Right lobe of liver (tissue), 6 donors: Measurements from ENCODE around the gene INTS3. TPM values are rescaled to one million over a fixed set of nuclear protein-coding genes. Genes with fewer than 3 reads are reported as not detected.

Experiments
- ATAC-seq, 4 donors: fragments of 200-7000 bp; cut with Tn5 transposase; one replicate each; pipeline ENCODE4 v1.9.1; 2020; ENCODE audit warnings: mild to moderate bottlenecking in 4 of 4, moderate library complexity in 4 of 4
- DNase-seq, 3 donors: peaks; one replicate each; pipeline ENCODE4 v3.0.0-alpha.2; 2020
- H3K27ac ChIP-seq, 3 donors: fragments of 200-600 bp; one replicate each; pipeline ENCODE4 v1.8.0; 2022
- H3K27me3 ChIP-seq, 2 donors: fragments of 200-600 bp; one replicate each; pipeline ENCODE4 v1.8.0; 2022
- H3K36me3 ChIP-seq, 4 donors: fragments of 200-600 bp; sonication (generic) in 1 of 4; one replicate each; pipeline versions ENCODE4 v1.5.1 to v1.8.0; 2017 to 2022; ENCODE audit warnings: control low read depth in 1 of 4
- H3K4me1 ChIP-seq, 4 donors: fragments of 200-600 bp; sonication (generic) in 1 of 4; one replicate each; pipeline versions ENCODE4 v1.5.1 to v1.8.0; 2017 to 2022; ENCODE audit warnings: control low read depth in 1 of 4
- H3K4me3 ChIP-seq, 3 donors: fragments of 200-600 bp; one replicate each; pipeline ENCODE4 v1.8.0; 2022
- H3K9me3 ChIP-seq, 4 donors: fragments of 200-600 bp; sonication (generic) in 1 of 4; one replicate each; pipeline versions ENCODE4 v1.5.1 to v1.8.0; 2017 to 2022; ENCODE audit warnings: control low read depth in 1 of 4
- POLR2A ChIP-seq: fragments of 450-650 bp; IDR thresholded peaks from one replicate; pipeline ENCODE4 v1.6.1; 2017; ENCODE audit warnings: antibody characterized with exemption, mild to moderate bottlenecking
- WGBS: methylation state at CpG from one replicate; pipeline ENCODE4 v1.1.6; 2018; ENCODE audit warnings: low coverage, low lambda C conversion rate; ENCODE audit not compliant: insufficient coverage; ENCODE audit errors: missing lambda C conversion rate; 5-methylcytosine and 5-hydroxymethylcytosine counted together
- intact Hi-C, 2 donors: fragments of 100-400 bp; cut with DNase I; formaldehyde crosslinking; loops; one replicate each; pipeline versions ENCODE4 v1.11.2 to v1.14.1; 2022
- total RNA-seq, 6 experiments: library from RNA; depleted of rRNA in 2 of 6; stranded (reverse); fragments of >200 nt in 2 of 6; fragmentation: NEBNext Ultra II Directional in 3 of 6; extraction: Animal tissue kit (Norgen Biotek cat#: 25700) in 3 of 6; gene quantifications; one replicate each; pipeline versions ENCODE4 v1.1.0 to v1.2.4, GENCODE V29; 2016 to 2023
- TF ChIP-seq, protein P1 (sequence below), 4 donors: fragments of 200-600 bp in 3 of 4; fragments of 450-650 bp in 1 of 4; IDR thresholded peaks; one replicate each; pipeline versions ENCODE4 v1.5.1 to v1.8.0; 2016 to 2022; ENCODE audit warnings: antibody characterized with exemption in 4 of 4, mild to moderate bottlenecking in 2 of 4
- donor health status: DM: no; HTN: yes; CAD: no.
- donor health status: DM: no; HTN: no; CAD: no.
- donor health status: DM: no; HTN: no; CAD: no.
- donor health status: DM: no; HTN: yes; CAD: no.
- donor health status: DM: no; HTN: yes; CAD: no.

INTS3 gene
- total RNA-seq, 6 experiments from 2014 or later = 16.5 to 29.1 (median 22.6) TPM

GRCh38 chr1:153799016-153799415 lies 71.2 kb downstream of the INTS3 start:
- no peaks in the 10 kb centered on the region for H3K36me3 ChIP-seq
- 67% methylated on average over 1 of the region's 4 CpGs for WGBS
- H3K4me1 ChIP-seq = peaks cover 0 to 10% (median 6%) of the 10 kb centered on the region in 4 donors
- H3K27me3 ChIP-seq = no peaks in the 10 kb centered on the region
- H3K27ac ChIP-seq = no peak overlapping the region
- DNase-seq (peak in 1 of 3 donors; percentile 31), ATAC-seq (no peak)
- no peak overlapping the region for H3K4me3 ChIP-seq
- intact Hi-C loops = loop anchor here in 1 of 2 donors (5.0 to 10.0 kb wide), 2 partner anchors 126 to 188 kb away; partner anchors contain the start of genes GATAD2B and RAB13
- no peaks in the 10 kb centered on the region for H3K9me3 ChIP-seq
- TF ChIP-seq, protein P1, sequence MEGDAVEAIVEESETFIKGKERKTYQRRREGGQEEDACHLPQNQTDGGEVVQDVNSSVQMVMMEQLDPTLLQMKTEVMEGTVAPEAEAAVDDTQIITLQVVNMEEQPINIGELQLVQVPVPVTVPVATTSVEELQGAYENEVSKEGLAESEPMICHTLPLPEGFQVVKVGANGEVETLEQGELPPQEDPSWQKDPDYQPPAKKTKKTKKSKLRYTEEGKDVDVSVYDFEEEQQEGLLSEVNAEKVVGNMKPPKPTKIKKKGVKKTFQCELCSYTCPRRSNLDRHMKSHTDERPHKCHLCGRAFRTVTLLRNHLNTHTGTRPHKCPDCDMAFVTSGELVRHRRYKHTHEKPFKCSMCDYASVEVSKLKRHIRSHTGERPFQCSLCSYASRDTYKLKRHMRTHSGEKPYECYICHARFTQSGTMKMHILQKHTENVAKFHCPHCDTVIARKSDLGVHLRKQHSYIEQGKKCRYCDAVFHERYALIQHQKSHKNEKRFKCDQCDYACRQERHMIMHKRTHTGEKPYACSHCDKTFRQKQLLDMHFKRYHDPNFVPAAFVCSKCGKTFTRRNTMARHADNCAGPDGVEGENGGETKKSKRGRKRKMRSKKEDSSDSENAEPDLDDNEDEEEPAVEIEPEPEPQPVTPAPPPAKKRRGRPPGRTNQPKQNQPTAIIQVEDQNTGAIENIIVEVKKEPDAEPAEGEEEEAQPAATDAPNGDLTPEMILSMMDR (IDR thresholded peaks at IDR 0.05) = no peak
- TF ChIP-seq POLR2A = no peak

DNA sequence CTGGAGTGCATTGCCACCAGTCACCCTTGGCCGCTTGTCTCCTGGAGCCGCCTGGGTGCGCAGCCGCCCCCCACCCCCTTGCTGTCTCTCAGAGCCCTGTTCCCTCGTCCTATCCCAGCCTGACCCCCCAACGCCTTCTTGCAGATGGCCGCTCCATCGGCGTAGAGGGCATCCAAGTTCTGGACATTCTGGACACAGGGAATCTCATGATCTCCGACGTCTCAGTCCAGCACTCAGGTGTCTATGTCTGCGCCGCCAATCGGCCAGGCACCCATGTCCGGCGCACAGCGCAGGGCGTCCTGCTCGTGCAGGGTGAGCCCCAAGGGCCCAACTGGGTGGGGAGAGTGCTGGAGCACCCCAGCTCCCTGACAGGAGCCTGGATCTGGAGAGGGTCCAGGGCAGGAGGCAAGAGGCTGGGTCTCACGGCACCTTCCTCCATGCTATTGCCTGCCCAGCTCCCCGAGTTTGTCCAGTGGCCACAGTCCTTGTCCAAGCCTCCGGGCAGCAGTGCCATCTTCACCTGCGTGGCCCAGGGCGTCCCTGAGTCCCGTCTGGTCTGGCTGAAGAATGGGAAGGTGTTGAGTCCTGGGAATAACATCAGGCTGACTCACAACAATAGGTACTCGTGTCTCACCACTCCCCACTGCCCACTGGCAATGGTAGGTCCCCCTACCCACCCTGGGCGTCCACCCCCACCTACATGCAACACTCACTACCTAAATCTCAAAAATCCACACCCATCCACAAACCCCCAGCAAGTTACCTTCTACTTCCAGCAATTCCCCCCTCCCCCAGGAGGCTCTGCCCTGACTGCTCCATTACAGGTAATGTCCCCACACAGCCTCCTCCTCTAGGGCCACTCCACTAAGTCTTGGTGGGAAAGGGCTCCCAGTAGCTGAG lies 72.0 kb downstream of the INTS3 start:
- no peak for TF ChIP-seq POLR2A
- TF ChIP-seq, protein P1 (IDR thresholded peaks at IDR 0.05) = no peak
- Histone ChIP-seq H3K36me3 (no peaks in the 10 kb centered on the region), H3K4me1 (peaks cover 0 to 10% (median 6%) of the 10 kb centered on the region in 4 donors), H3K27me3 (no peaks in the 10 kb centered on the region), H3K27ac (peak overlapping the region in 1 of 3 donors; percentile 6), H3K4me3 (no peak overlapping the region), H3K9me3 (no peaks in the 10 kb centered on the region)
- ATAC-seq = no peak
- intact Hi-C loops = loop anchor here in 1 of 2 donors (5.0 to 10.0 kb wide), 2 partner anchors 125 to 187 kb away; partner anchors contain the start of genes GATAD2B and RAB13
- 91% methylated on average over 15 of the region's 27 CpGs for WGBS
- peak in 1 of 3 donors; percentile 44 for DNase-seq

- DNase-seq (peak; percentile 75 to 82 (median 81)), ATAC-seq (peak; percentile 76 to 85 (median 83))
- no peaks in the 10 kb centered on the region for H3K27me3 ChIP-seq
- H3K4me3 ChIP-seq = no peak overlapping the region
- H3K36me3 ChIP-seq = no peaks in the 10 kb centered on the region
- 20% methylated on average over 1 of the region's 7 CpGs for WGBS
- no peak for TF ChIP-seq POLR2A
- TF ChIP-seq, protein P1 (IDR thresholded peaks at IDR 0.05) = no peak
- no peaks in the 10 kb centered on the region for H3K9me3 ChIP-seq
- intact Hi-C loops = no loop called here
- H3K4me1 ChIP-seq = peaks cover 0 to 10% (median 6%) of the 10 kb centered on the region in 4 donors
- peak overlapping the region in 1 of 3 donors; percentile 6 for H3K27ac ChIP-seq
These were observed 72.7 kb downstream of the INTS3 start for GRCh38 chr1:153800516-153800915.

GRCh38 chr1:153801028-153801625 lies 73.3 kb downstream of the INTS3 start:
- Histone ChIP-seq H3K4me3 (no peak overlapping the region), H3K27me3 (no peaks in the 10 kb centered on the region), H3K4me1 (peaks cover 0 to 10% (median 6%) of the 10 kb centered on the region in 4 donors), H3K27ac (no peak overlapping the region), H3K9me3 (no peaks in the 10 kb centered on the region), H3K36me3 (no peaks in the 10 kb centered on the region)
- intact Hi-C loops = no loop called here
- TF ChIP-seq, protein P1 (IDR thresholded peaks at IDR 0.05) = no peak
- TF ChIP-seq POLR2A = no peak
- peak in 1 of 3 donors; percentile 41 for DNase-seq
- ATAC-seq = peak in 1 of 4 donors; percentile 8
- WGBS = no CpG with 5 or more reads among the region's 6 CpGs
